ENCODE results near the gene C13orf46. TPM values are rescaled to one million over a fixed set of nuclear protein-coding genes. Genes with fewer than 3 reads are reported as not detected.
"Not testable (repeated sequence)": the region's sequence is repeated elsewhere in the genome, so short reads cannot be mapped to it uniquely, and the experiment has no call there.

Gene C13orf46
- total RNA-seq, 1 donor from 2014 or later, result 21.2 TPM

- DNase-seq, result peak; percentile 26
- H3K27me3 ChIP-seq, result no peaks in the 10 kb centered on the region
- no peaks in the 10 kb centered on the region for H3K4me1 ChIP-seq
- intact Hi-C loops (cut with DNase I), result no loop called here
- no peak overlapping the region for H3K27ac ChIP-seq
- H3K9me3 ChIP-seq, result no peaks in the 10 kb centered on the region
- peak; percentile 37 for ATAC-seq
- no peak for TF ChIP-seq CTCF (IDR thresholded peaks at IDR 0.05)
- peaks cover 14% of the 10 kb centered on the region for H3K36me3 ChIP-seq
- H3K4me3 ChIP-seq, result no peak overlapping the region
These were observed 17.4 kb upstream of the C13orf46 start for GRCh38 chr13:113991191-113991669.

- peaks cover 11% of the 10 kb centered on the region for H3K36me3 ChIP-seq
- no peak overlapping the region for H3K4me3 ChIP-seq
- intact Hi-C loops (cut with DNase I), result no loop called here
- no peak overlapping the region for H3K27ac ChIP-seq
- H3K9me3 ChIP-seq, result no peaks in the 10 kb centered on the region
- peak; percentile 47 for DNase-seq
- H3K4me1 ChIP-seq, result no peaks in the 10 kb centered on the region
- peak; percentile 21 for ATAC-seq
- H3K27me3 ChIP-seq, result no peaks in the 10 kb centered on the region
- no peak for TF ChIP-seq CTCF (IDR thresholded peaks at IDR 0.05)
These were observed 16.5 kb upstream of the C13orf46 start for GRCh38 chr13:113990321-113990837.

- peak; percentile 48 for DNase-seq
- TF ChIP-seq CTCF (IDR thresholded peaks at IDR 0.05), result no peak
These were observed 15.9 kb upstream of the C13orf46 start for GRCh38 chr13:113989585-113990300.

GRCh38 chr13:113988859-113989258, 15.0 kb upstream of the C13orf46 start:
- H3K36me3 ChIP-seq, result peaks cover 11% of the 10 kb centered on the region
- intact Hi-C loops (cut with DNase I); H3K9me3 ChIP-seq; H3K4me1 ChIP-seq; H3K4me3 ChIP-seq; H3K27me3 ChIP-seq; H3K27ac ChIP-seq; ATAC-seq: not testable (repeated sequence)
- DNase-seq, result peak; percentile 13

More at GRCh38 chr13:113989585-113990300, 15.9 kb upstream of the C13orf46 start:
- H3K27ac ChIP-seq, result no peak overlapping the region
- H3K4me1 ChIP-seq, result no peaks in the 10 kb centered on the region
- peaks cover 11% of the 10 kb centered on the region for H3K36me3 ChIP-seq
- no peaks in the 10 kb centered on the region for H3K9me3 ChIP-seq
- H3K27me3 ChIP-seq, result no peaks in the 10 kb centered on the region
- intact Hi-C loops (cut with DNase I), result no loop called here
- no peak for ATAC-seq
- H3K4me3 ChIP-seq, result no peak overlapping the region

GRCh38 chr13:113982296-113982661, 8.4 kb upstream of the C13orf46 start:
- peaks cover 25% of the 10 kb centered on the region for H3K36me3 ChIP-seq
- intact Hi-C loops (cut with DNase I), result no loop called here
- no peak overlapping the region for H3K4me3 ChIP-seq
- no peaks in the 10 kb centered on the region for H3K9me3 ChIP-seq
- peaks cover 1% of the 10 kb centered on the region for H3K4me1 ChIP-seq
- ATAC-seq (no peak), DNase-seq (peak; percentile 56)
- no peak overlapping the region for H3K27ac ChIP-seq
- no peaks in the 10 kb centered on the region for H3K27me3 ChIP-seq
- TF ChIP-seq CTCF (IDR thresholded peaks at IDR 0.05), result no peak

- Histone ChIP-seq H3K27me3 (no peaks in the 10 kb centered on the region), H3K27ac (no peak overlapping the region), H3K4me3 (no peak overlapping the region), H3K36me3 (peaks cover 25% of the 10 kb centered on the region), H3K4me1 (peaks cover 4% of the 10 kb centered on the region), H3K9me3 (no peaks in the 10 kb centered on the region)
- intact Hi-C loops (cut with DNase I), result no loop called here
- no peak for TF ChIP-seq CTCF (IDR thresholded peaks at IDR 0.05)
- peak; percentile 63 for DNase-seq
- no peak for ATAC-seq
These were observed 7.9 kb upstream of the C13orf46 start for GRCh38 chr13:113981611-113982295.
